Brain microvascular endothelial cell (primary cell): ENCODE results near the gene PGLYRP2.
A peak's percentile ranks its signal among the peaks of the same experiment; 100 is the strongest.

ENCODE experiments used
- DNase-seq: peaks from one replicate; pipeline ENCODE4 v3.0.0-alpha.2; 2020
- H3K27ac ChIP-seq: fragments of 250-450 bp; sonication (Bioruptor Pico); 2 replicates; pipeline ENCODE4 v1.5.1; 2020; ENCODE audit warnings: mild to moderate bottlenecking, moderate library complexity
- H3K27me3 ChIP-seq: fragments of 250-450 bp; sonication (Bioruptor Pico); replicated peaks from 2 replicates; pipeline ENCODE4 v1.5.1; 2020; ENCODE audit warnings: mild to moderate bottlenecking
- H3K36me3 ChIP-seq: fragments of 250-450 bp; sonication (Bioruptor Pico); replicated peaks from 2 replicates; pipeline ENCODE4 v1.5.1; 2020; ENCODE audit warnings: mild to moderate bottlenecking
- H3K4me3 ChIP-seq: 2 replicates; pipeline ENCODE4 v1.5.1; 2011; ENCODE audit warnings: low read depth, mild to moderate bottlenecking, control low read depth, low read length, moderate library complexity
- in situ Hi-C: cut with HindIII; loops from 2 replicates; pipeline ENCODE4 v1.10.0; 2017; ENCODE audit warnings: low sequenced_read_pairs, low pct_ligation_motif_present
- TF ChIP-seq, protein P1 (sequence below): IDR thresholded peaks from 2 replicates; pipeline ENCODE4 v1.5.1; 2011; ENCODE audit warnings: low read depth, mild to moderate bottlenecking, moderate library complexity, low read length, control low read depth, inconsistent platforms; ENCODE audit errors: missing control alignments

The PGLYRP2 gene

DNA sequence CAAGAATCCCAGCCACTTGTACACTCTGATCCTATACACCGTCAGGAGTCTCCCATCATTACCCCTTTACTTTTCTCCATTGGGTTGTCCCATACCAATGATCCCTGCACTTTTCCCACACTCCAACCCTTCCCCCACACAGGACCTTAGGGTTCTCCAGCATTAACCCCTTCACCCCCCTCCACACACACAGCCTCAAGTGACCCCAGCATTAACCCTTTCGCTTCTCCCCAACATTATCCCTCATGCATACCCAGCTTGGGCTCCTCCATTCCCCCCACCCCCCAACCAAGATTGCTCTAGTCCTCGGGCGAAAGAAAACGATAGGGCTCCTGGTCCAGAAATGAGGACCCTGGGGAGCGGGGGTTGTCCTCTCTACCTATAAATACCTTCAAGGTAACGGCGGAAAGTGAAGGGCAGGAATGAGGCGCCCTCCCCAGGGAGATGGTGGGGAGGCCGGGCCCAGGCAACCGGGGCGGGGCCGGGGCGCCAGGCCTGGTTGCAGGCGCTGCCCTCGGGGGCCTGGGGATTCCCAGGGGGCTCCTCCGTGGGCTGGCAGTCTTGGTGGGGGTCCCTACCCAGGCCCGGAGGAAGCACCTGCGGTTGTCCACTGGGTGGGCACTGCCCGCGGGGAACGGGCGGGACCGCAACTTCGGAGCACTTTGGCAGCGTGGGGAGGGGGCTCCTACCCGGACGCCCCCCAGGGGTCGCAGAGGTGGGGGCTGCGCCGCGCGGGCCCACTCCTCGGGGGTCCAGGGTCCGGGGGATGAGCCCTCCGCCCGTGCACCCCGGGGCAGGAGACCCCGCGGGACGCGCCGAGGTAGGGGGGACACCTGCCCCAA lies 30.3 kb downstream of the PGLYRP2 start:
- H3K27ac ChIP-seq = no peak overlapping the region
- DNase-seq = no peak

DNA sequence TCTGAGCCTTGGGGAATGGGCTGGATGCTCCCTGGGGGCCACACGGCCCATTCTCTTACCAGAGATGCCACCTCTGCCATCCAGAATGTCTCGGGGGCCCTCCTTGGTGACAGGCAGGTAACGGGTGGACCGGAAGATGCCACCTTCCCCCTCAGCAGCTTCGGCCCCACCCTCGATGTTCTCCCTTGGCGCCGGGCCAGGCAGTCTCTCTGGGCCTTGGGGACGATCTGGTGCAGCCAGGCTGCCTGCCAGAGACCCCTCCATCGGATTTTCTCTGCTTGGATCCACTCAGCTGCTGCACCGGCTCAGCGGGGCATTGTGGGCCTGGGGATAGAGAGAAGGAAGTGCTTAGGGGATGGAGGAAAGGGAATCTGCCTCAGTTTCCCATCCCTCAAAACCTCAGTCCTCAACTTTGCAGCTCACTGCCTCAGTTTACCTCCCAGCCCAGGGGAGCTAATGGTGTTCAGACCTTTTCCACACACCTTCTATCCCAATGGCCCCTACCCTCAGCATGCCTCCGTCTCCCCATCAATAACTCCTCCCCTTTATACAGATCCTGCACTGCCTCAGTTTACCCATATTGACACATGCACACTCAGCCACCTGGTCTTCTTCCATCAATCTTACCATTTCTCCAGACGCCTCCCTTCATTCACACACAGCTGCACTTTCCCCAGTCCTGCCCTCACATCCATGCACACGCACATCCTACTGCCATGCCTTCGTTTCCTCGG lies 31.1 kb downstream of the PGLYRP2 start:
- no peak overlapping the region for H3K4me3 ChIP-seq
- no peak overlapping the region for H3K27ac ChIP-seq

More for the DNA sequence above, 30.3 kb downstream of the PGLYRP2 start:
- Histone ChIP-seq H3K27me3 (no peaks in the 10 kb centered on the region), H3K36me3 (no peaks in the 10 kb centered on the region), H3K4me3 (peak overlapping the region; percentile 66)
- in situ Hi-C loops = no loop called here
- TF ChIP-seq, protein P1, sequence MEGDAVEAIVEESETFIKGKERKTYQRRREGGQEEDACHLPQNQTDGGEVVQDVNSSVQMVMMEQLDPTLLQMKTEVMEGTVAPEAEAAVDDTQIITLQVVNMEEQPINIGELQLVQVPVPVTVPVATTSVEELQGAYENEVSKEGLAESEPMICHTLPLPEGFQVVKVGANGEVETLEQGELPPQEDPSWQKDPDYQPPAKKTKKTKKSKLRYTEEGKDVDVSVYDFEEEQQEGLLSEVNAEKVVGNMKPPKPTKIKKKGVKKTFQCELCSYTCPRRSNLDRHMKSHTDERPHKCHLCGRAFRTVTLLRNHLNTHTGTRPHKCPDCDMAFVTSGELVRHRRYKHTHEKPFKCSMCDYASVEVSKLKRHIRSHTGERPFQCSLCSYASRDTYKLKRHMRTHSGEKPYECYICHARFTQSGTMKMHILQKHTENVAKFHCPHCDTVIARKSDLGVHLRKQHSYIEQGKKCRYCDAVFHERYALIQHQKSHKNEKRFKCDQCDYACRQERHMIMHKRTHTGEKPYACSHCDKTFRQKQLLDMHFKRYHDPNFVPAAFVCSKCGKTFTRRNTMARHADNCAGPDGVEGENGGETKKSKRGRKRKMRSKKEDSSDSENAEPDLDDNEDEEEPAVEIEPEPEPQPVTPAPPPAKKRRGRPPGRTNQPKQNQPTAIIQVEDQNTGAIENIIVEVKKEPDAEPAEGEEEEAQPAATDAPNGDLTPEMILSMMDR = no peak

DNA sequence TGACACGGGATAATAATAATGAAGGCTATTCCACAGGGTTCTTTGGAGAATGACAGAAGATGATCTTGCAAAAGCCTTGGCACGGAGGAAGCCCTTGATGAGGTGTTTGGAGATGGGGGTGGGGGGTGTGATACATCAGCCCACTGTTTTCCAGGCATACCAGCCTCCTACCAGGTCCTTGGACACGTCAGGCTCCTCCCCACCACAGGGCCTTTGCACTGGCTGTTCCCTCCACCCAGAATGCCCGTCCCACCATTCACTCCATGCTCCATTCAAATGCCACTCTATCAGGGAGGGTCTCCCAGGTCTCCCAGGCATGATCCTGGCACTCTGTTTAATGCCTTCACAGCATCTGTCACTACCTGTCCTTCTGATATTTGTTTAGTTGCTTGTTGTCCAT lies 32.2 kb downstream of the PGLYRP2 start:
- no peak overlapping the region for H3K4me3 ChIP-seq

More for the DNA sequence above, 31.1 kb downstream of the PGLYRP2 start:
- TF ChIP-seq, protein P1 = no peak
- in situ Hi-C loops = no loop called here
- Histone ChIP-seq H3K36me3 (no peaks in the 10 kb centered on the region), H3K27me3 (no peaks in the 10 kb centered on the region)
- no peak for DNase-seq

DNA sequence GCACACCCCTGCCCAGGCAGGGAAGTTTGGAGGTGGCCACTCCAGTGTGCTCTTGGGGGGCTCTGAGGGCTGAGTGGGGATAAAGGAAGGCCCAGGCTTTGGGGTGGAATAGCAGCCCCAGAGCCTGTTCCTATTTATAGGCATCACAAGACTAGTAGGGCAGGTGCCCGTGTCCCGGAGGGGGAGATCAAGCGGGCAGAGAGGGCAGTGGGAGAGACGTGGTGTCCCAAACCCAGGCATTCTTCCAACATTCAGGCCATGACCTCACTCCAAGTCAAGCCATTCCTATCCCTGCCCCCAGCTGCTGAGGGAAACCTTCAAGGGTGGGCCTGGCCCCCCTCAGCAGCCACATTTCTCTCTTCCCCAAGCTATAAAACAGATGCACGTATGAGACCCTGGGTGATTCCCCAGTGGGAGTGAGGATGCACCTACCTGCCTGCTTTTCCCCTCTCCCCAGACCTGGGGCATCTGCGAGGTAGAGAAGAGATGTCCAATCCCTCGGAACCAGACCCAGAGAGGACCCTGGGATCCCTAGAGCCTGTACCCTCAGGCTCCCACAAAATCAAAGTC lies 33.4 kb downstream of the PGLYRP2 start:
- H3K4me3 ChIP-seq = no peak overlapping the region
- DNase-seq = no peak
- in situ Hi-C loops = no loop called here
- H3K36me3 ChIP-seq = no peaks in the 10 kb centered on the region
- H3K27me3 ChIP-seq = no peaks in the 10 kb centered on the region
- TF ChIP-seq, protein P1 = no peak
- no peak overlapping the region for H3K27ac ChIP-seq

More for the DNA sequence above, 32.2 kb downstream of the PGLYRP2 start:
- Histone ChIP-seq H3K36me3 (no peaks in the 10 kb centered on the region), H3K27ac (no peak overlapping the region), H3K27me3 (no peaks in the 10 kb centered on the region)
- in situ Hi-C loops = no loop called here
- TF ChIP-seq, protein P1 = no peak
- no peak for DNase-seq

DNA sequence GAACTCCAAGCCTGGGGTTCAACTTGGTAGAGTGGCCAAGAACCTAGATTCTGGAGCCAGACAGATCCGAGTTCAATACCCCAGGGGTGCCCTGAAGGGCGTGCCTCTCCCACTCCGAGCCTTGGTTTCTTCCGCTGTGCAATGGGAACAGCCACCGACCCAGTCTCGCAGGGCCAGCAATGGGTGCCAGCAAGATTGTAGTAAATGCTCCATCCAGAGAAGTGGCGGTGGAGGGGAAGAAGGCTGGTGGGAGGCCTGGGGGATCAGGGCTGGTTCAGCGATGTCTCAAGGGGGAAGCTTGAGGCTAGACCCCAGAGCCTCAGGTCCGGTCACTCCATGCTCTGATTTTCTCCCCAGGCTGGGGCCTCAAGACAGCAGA lies 34.1 kb downstream of the PGLYRP2 start:
- in situ Hi-C loops = no loop called here
- no peaks in the 10 kb centered on the region for H3K36me3 ChIP-seq
- no peak overlapping the region for H3K4me3 ChIP-seq
- TF ChIP-seq, protein P1 = no peak
- no peak overlapping the region for H3K27ac ChIP-seq
- no peak for DNase-seq
- no peaks in the 10 kb centered on the region for H3K27me3 ChIP-seq
